SKM-1 treated with dmso at 0.1 percent for 144 hours (cell line): Measurements from ENCODE around the gene STC2.

Source experiments
- DNase-seq: peaks from one replicate; lab custom pipeline; 2025; ENCODE audit not compliant: unreplicated experiment; lab: John Stamatoyannopoulos, UW

Gene STC2

DNA sequence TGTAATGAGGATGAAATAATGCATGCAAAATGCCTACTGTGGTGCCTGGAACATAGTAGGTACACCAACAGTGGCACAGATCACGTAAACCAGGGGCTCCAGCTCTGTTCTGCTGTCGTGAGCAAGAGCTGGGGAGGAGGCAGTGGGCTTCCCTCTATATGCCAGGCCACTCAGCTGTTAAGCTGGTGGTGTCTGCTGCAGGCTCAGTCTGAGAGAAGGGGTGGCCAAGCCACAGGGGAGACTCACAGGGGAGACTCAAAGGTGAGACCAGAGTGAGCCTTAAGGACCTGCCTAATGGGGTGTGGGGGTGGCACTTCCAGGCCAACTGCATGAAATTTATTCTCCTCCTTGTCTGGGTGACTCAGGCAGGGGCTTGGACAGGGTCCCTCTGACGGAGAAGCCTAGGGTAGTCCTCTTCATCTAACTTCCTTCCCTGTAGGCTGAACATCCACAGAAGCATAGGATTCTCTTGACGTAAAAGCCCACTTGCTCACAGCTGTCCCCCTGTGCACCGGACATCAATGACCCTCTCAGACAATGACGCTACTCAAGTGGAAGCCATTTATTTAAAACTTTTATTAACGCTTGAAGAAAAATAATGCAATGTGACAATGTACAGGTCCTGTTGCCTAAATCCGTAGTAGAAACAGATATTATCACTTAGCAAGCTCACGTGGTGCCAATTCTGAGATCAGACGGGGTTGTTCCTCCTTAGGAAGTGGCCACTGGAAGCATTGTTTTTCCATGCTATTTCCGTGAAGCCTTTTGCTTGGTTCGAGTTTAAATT is 13.9 kb downstream of the STC2 start:
- DNase-seq: no peak

DNA sequence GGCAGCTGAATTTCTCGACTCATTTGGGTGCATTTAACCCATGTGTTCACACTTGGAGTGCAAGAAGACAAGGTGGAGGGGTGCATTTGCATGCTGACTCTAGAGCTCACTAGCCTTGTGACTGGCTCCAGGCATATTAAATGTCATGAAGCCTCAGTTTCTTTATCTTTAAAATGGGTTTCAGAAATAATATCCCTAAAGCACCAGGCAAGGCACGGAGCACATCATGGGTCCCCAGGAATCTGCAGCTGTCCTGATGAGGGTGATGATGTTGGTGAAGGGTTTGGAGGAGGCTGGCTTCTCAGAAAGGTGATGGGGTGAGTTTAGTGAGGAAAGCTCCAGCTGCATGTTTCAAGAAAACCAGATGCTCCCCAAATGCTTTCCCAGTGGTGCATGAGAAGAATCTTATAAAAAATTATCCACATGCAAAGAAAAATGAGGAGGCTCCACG is 14.8 kb downstream of the STC2 start:
- no peak for DNase-seq

DNA sequence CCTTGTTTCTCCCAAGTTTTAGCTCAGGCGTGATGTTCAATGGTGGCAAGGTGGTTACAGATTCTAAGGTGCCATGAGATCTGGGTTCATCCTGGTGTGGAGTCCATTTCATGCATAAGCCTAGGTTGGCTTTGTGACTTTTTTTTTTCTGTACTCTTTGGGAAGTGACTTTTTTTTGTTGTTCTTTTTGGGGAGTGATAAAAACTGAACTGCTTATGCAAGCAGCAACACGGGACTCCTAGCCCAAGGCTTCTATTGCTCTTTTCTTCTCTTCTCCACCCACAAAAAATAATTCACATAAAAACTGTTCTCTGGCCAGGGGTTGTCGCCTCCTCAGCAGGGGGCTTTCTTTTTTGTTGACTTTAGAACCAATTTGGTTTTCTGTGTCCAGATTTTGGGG is 15.4 kb downstream of the STC2 start:
- no peak for DNase-seq

DNA sequence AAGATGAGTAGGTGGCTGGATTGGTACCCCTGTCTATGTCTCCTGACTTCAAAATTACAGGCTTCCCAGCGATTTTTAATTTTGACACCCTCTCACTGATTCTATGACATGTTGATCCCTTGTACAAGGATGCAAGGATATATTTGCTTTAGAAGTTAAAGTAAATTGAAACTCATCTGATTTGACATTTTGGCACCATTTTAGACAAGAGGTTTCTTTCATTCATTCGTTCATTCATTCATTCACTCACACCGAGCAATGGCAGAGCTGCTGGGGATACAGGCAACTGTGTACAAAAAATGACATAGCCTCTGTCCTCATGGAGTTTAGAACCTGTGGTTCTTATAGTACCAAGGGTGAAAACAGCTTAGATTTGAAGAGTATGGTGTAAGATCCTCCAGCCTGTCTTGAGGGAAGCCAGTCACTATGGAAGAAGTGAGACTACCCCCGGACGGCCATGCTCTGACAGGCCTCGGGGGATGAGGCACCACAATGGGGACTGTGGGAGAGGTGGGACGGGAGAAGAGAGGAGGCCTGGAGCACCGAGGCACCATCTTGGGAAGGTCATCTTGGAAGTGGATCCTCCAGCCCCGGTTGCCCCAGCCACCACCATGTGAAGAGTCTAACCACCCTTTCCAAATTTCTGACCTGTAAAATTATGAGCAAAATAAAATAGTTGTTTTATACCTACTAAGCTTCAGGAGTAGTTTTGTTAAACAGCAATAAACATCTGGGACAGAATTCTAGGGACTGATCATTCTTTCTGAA is 16.2 kb downstream of the STC2 start:
- DNase-seq: no peak

DNA sequence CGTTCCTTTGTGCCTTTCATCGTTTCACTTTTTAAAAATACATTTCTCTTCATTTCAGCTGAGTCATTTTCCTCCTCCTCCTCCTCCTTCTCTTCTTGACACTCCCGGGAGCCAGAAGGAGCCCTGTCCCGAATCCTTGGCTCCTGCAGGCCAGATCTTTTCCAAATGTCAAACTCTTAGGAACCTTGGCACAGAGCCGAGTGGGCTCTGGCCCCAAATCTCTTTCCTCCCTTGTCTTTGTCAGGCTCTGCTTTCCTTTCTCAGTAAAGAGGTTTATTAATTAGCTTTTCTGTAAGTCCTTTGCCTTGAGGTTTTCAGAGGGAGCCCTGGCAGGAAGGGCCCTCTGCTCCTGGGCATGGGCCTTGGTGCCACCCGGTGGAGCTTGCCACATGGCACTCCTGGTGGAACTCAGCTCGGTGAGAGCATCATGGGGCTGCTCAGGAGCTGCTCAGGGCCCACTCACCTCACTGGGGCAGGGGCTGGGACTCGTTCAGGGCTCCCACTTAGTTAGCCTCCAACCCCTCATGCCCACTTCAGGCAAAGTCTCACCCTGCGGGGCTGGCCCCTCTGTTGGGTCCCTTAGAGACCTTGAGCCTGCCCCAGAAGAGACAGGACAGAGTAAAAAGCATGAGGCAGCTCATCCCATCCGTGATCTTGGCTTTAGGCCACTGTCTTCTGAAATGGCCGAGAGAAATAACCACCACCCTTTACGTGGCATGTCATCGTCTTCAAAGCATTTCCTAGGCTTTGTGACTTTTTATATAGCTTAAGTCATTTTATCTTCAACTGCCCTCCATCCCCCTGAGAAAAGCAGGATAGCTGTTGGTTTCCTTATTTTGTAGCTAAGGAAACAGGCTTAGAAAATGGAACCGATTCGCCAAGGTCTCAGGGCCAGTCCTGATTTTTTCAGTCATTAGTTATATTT is 17.1 kb downstream of the STC2 start:
- DNase-seq: no peak

DNA sequence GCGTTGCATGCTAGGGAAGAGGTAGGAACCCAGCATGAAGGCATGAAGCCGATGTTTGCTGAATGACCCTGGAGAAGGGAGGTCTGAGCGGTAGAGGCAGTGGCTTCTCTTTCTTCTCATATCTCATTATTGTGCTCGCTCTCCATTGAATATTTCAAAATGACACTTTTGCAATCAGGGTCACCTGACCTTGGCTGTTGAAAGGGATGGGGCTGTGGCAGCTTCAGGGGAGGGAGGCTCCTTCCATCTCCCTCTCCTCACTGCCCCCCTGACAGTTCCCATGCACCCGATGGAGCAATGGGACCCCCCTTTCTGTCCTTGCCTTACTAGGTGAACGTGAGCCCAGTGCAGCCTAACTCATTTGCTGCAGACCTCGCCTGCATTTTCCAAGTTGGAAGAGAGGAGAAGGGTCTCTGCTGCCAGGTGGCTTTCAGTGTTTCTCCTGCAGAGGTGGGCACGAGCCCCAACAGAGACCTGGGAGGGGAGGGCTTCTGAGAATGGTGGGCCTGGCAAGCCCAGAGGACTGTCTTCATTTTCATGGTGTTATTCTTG is 17.9 kb downstream of the STC2 start:
- DNase-seq: no peak

DNA sequence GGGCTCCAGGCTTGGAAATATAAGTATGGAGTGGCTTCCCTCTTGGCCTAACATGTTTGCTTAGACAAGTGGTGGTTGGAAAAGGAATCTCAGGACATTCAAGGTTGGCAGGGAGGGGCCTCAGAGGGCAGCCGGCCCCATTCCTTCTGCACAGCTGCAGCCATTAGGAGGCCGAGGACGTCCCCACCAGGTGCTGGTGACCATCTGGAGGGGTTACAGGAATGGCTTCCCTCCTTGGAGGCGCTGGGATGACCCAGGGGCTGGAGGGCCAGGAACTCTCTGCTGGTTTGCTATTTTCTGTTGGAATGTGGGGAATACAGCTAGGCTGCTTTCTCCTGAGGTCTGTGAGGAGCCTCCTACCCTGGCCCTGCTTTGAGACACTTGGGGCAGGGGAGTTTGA is 18.5 kb downstream of the STC2 start:
- no peak for DNase-seq

DNA sequence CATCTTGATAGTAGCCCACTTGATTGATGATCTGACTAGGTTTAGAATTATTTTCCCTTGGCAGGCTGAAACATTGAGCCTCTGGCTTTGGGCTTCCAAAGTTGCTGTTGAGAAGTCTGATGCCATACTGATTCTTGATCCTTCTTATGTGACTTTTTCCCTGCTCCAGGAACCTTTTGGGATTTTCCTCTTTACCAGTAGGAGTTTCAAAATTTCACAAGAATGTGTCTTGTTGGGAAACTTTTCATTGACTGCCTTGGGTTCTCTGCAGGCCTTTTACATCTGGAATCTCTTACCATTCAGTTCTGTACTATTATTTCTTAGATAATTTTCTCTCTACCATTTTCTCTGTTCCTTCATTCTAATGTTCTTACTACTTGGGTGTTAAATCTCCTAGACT is 20.0 kb downstream of the STC2 start:
- DNase-seq: no peak

DNA sequence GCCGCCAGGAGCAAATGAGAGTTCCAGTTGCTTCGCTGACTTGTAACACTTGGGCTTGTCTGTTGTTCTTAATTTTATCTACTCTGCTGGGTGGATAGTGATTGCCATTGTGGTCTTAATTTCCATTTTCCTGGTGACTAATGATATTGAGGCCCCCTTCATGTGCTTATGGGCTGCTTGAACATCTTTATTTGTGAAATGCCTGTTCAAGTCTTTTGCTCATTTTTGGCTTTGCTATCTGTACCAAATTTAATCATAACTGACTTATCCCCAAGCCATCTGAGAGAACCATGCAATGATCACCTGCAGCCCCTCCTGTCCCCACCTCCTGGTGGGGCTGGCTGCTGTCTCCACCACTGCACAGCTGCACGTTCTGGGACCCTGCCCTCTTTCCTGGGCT is 20.5 kb downstream of the STC2 start:
- DNase-seq: no peak

DNA sequence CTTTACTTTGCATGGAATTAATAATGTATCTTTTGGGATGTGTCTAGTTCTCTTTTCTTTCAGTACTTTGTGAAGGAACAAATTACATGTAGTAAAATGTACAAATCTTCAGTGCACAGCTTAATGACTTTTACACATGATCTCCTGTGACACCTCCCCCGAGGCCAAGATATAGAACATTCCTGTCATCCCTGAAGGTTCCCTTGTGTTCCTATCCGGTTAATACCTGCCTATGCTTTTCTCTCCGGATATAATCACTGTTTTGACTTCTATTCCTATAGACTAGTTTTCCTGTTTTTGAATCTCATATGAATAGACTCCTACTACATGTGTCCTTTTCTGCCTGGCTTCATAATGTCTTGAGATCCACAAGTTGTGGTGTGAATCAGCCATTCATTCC is 21.5 kb downstream of the STC2 start:
- no peak for DNase-seq

DNA sequence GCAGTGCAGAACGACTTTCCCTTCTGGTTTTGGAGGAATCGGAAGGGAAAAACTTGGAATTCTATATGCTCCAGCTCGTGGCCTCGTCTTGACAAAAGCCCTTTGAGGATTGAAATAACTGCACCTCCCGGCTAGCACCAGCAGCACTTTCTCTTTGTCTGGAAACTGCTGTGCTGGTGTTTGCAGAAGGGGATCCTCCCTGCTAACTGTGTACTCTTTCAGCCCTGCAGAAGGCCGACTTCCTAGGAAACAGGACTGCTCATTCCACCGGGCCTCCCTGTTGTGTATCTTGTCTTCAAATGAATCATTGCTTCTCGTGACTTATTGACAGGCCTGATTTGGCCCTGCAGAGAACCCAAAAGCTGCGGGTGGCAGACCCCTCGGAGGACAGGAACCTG is 23.6 kb downstream of the STC2 start:
- DNase-seq: no peak

DNA sequence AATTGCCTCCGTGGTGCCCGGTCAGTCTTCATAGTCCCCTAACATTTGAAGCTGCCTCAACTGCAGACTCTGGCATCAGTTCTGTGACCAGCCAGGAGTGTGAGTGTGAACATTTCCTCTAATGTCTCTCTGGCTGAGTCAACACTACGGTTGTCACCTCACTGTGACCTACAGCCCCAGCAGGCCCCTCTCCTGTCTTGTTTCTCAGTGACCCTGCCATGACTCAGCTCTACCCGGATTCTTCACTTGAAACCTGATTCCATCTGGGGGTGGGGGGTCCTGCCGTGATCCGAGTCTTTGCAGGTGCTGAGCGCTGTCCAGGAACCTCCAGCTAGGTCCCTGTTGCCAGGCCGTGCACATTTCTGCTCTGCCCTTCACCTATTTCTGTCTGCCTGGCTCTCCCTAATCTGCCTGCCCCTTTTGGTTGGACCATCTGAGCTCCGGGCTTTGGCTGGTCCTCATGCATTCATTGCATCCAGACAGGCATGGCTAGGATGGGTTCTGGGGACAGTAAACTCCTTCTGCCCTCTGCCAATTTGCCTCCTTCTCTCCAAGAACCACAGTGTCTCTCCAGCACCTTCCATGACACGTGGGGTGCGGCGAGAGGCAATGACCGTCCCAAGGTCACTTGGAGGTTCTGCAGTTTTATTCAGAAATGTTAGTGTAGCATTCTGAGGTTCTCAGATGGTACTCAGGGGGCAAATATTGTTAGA is 24.2 kb downstream of the STC2 start:
- no peak for DNase-seq

DNA sequence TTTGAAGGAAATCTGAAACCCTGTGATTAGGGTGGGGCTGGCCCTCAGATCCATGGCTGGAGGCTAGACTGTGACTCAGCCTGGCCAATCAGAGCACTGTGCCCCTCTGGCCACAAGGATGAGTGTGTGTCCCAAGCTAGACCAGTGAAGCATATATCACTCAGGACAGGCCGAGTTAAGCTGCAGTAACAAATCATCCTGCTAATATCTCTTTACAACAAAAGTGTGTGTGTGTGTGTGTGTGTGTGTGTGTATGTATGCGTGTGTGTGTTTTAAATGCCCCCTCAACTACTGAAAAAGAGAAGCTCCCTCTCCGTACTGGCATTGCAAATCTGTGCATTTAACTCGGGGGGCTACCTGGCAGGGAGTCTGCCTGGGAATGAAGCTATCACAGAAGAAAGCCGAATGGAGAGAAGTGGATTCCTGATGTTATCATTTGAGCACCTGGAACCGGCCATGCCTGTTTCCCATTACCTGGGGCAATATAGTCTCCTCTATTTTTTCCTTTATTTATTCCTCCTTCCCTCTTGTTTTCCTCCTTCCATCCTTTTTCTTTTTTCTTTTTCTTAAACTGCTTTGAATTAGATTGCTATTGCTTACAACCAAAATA is 25.6 kb downstream of the STC2 start:
- no peak for DNase-seq

DNA sequence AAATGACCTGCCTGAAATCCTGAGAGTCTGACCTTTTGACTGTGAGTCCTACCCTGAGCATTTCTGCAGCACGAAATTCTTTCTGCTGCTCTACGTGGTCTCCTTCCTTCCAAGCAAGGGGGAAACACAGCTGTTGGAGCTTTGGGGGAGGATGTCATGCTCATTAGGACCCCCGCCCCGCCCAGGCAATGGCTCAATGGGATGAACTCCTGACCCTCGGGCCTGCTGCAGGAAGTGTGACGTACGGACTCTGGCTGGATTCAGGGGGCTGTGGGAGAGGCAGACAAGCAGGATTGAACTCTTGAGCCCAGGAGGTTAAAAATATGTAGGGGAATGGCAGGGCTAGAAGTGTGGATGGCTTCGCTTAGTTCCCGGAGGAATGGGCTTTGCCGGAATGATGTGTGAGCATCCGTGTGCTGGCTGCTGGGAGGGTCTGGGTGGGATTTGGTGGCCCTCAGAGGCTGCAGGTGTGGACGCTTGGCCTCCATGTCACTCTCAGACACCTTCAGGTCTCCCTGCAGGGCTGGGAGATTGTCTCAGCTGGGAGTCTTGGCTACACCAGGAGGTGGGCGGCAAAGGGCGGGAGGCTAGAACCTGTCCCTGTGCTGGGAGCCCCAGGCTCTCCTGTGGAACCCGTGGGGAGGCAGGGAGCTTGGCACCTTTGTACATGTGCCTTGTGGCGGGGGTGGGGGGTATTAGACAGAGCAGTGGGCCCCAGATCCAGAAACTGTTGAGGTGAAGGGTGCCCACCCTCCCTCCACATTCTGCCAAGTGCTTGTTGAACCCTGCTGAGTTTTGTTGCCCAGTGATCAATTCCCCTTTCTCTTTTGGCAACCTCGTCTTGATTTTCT is 26.3 kb downstream of the STC2 start:
- DNase-seq: no peak

DNA sequence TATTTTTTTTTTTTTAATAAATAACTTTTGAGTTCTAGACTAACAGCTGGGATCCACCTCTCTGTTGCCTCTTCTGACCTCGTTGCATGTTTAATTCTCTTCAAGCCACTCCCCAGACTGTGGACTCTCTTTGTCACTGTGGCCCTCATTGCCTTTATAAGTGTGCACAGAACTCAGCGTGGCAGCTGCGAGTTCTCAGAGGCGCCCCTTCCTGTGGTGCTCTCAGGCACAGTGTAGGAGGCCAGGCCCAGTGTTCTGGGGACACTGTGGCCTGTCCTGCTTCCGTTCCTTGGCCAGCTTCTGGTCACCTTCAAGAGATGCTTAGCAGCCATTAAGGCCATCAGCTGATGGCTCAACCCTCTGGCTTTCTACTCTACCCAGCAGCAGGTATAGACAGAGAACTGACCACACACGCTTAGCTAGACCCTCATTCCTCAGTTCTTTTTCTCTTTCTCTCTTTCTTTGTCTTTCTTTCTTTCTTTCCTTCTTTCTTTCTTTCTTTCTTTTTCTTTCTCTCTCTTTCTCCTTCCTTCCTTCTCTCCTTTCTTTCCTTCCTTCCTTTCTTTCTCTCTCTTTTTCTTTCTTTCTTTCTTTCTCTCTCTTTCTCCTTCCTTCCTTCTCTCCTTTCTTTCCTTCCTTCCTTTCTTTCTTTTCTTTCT is 27.7 kb downstream of the STC2 start:
- no peak for DNase-seq

DNA sequence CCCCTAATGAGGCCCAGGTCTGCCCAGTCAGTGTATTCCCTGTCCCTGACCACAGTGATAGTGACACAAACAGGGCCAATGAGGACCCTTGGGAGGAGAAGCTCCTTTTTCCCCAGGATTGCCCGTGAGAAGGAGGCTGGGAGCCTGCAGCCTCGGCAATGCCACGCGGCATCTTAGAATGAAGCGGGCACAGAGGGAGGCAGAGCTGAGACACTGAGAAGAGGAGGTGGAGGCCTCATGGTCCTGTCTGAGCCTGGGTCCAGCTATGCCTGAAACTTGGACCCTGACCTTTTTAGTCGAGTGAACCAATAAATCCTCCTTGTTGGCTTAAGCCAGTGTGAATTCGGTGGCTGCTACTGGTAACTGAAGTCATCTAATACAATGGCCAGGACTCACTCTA is 28.4 kb downstream of the STC2 start:
- DNase-seq: no peak

DNA sequence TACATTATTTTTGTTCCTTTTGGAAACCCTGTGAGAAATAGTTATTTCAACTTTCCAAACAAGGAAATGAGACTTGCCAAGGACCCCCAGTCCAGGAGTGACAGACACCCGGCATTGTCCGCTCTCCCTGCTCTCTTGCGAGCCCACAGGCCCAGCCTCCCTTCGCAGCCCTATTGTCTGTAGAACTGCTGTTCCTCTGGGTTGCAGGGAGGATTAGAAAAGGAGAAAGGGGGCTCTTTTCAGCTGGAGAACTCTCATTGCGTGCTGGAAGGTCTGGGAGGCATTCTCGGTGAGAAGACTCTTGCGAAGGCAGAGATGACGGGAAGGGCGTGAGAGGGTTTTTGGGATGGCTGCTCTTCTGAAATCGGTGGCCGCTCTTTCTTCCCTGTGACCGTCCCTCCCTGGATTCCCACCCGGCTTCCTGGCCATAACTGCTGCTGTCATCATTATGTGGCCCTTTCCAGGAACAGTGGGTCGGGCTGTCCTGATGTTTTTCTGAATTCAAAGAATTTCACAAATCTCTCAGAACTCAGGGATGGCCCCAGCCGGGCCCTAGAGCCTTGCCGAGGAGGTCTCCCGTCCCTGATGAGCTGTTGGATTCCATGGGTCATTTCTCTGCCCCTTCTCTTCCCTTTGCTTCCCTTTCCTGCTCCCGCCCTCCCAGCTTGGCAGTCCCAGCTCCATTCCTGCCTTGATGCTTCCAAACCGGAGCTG is 29.8 kb downstream of the STC2 start:
- DNase-seq: no peak

DNA sequence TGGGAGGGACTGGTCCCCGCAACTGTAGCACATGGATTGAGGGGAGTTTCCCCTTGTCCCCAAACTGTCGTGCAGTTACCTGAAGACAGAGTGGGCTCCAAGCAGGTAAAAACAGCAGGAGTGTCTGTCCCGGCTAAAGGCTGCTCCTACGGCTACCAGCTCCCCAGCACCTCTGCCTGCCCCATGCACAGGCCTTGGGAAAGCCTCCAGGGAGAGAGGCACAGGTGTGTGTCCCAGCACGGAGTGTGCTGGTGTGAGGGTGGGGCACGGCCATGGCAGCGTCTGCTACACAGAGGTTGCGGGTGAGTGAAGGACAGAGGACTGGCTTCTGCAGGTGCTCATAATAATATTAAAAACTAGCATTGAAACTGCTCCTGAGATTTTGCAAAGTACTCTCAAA is 30.4 kb downstream of the STC2 start:
- no peak for DNase-seq
